Lower leg skin (tissue), 3 donors: Measurements from ENCODE around the gene CCSER1.

ENCODE experiments used
- CTCF ChIP-seq, 3 donors: fragments of 450-650 bp; IDR thresholded peaks; one replicate each; pipeline ENCODE4 v1.5.1; 2016; ENCODE audit warnings: antibody characterized with exemption in 3 of 3, mild to moderate bottlenecking in 3 of 3, moderate library complexity in 2 of 3
- POLR2A ChIP-seq, 2 donors: fragments of 450-650 bp; IDR thresholded peaks; one replicate each; pipeline ENCODE4 v1.6.1; 2016 to 2017; ENCODE audit warnings: antibody characterized with exemption in 2 of 2, mild to moderate bottlenecking in 1 of 2, moderate library complexity in 1 of 2

GRCh38 chr4:91590260-91590659, 1463.1 kb downstream of the CCSER1 start:
- TF ChIP-seq CTCF (IDR thresholded peaks at IDR 0.05) (no peak), POLR2A (IDR thresholded peaks at IDR 0.05) (no peak)
